Panc1 (cell line): ENCODE results near the gene RSPH1. TPM values are rescaled to one million over a fixed set of nuclear protein-coding genes. Genes with fewer than 3 reads are reported as not detected.

Source experiments
- ATAC-seq: fragments of 200-7000 bp; cut with Tn5 transposase; 2 replicates; pipeline ENCODE4 v1.9.1; 2020; ENCODE audit warnings: mild to moderate bottlenecking, moderate library complexity
- BruUV-seq: library from RNA; stranded (reverse); fragments of 400-500 nt; replicated peaks from 2 replicates; lab custom pipeline; 2021; lab: Mats Ljungman, UMichigan
- CTCF ChIA-PET: fragments of 300-600 bp; sonication (Branson Sonifier 250); formaldehyde crosslinking; loops from one replicate; lab custom pipeline; 2022; ENCODE audit warnings: antibody characterized with exemption; lab: Charles Lee
- POLR2A ChIA-PET: fragments of 300-600 bp; sonication (Branson Sonifier 250); formaldehyde crosslinking; loops from one replicate; lab custom pipeline; 2022; ENCODE audit warnings: antibody characterized with exemption; lab: Charles Lee
- DNase-seq: peaks from one replicate; pipeline ENCODE4 v3.0.0-alpha.2; 2010; ENCODE audit warnings: low read depth, low spot score
- H3K27ac ChIP-seq: 2 replicates; pipeline ENCODE4 v1.5.1; 2011; ENCODE audit warnings: mild to moderate bottlenecking, low read length, inconsistent platforms
- H3K27me3 ChIP-seq: fragments of 200-500 bp; sonication (Bioruptor generic); 2 replicates; pipeline ENCODE4 v1.6.0; 2014; ENCODE audit warnings: low read length, inconsistent platforms; ENCODE audit not compliant: control insufficient read depth, insufficient read depth
- H3K36me3 ChIP-seq: fragments of 200-500 bp; sonication (Bioruptor generic); 2 replicates; pipeline ENCODE4 v1.5.1; 2014; ENCODE audit warnings: inconsistent platforms, mild to moderate bottlenecking, low read length, moderate library complexity; ENCODE audit not compliant: control insufficient read depth, insufficient read depth
- H3K4me1 ChIP-seq: 2 replicates; pipeline ENCODE4 v1.5.1; 2011; ENCODE audit warnings: inconsistent platforms, mild to moderate bottlenecking, low read length, moderate library complexity; ENCODE audit not compliant: control insufficient read depth, insufficient read depth
- H3K4me3 ChIP-seq, 2 experiments: 2 replicates each; pipeline ENCODE4 v1.5.1; 2011 to 2012; ENCODE audit warnings: low read depth in 2 of 2, low read length in 2 of 2, mild to moderate bottlenecking in 2 of 2, inconsistent platforms in 1 of 2, moderate library complexity in 1 of 2
- H3K9me3 ChIP-seq: fragments of 200-500 bp; sonication (Bioruptor generic); 2 replicates; pipeline ENCODE4 v1.5.1; 2014; ENCODE audit warnings: low read depth, mild to moderate bottlenecking, inconsistent platforms, low read length, moderate library complexity; ENCODE audit not compliant: control insufficient read depth, insufficient read depth
- POLR2AphosphoS5 ChIP-seq: IDR thresholded peaks from 2 replicates; pipeline ENCODE4 v1.6.1; 2012; ENCODE audit warnings: mild to moderate bottlenecking, low read depth, low read length, moderate library complexity
- REST ChIP-seq, 2 experiments: IDR thresholded peaks; 2 replicates each; pipeline ENCODE4 v1.6.1; 2011 to 2012; ENCODE audit warnings: low read depth in 2 of 2, control low read depth in 1 of 2, low read length in 1 of 2, mild to moderate bottlenecking in 1 of 2, moderate library complexity in 1 of 2; ENCODE audit not compliant: insufficient read depth in 1 of 2
- SIN3A ChIP-seq: IDR thresholded peaks from 2 replicates; pipeline ENCODE4 v1.6.1; 2012; ENCODE audit warnings: low read depth, mild to moderate bottlenecking, low read length, moderate library complexity, borderline replicate concordance; ENCODE audit not compliant: insufficient read depth
- TCF7L2 ChIP-seq: IDR thresholded peaks from 2 replicates; pipeline ENCODE4 v1.6.1; 2011; ENCODE audit warnings: mild to moderate bottlenecking, low read depth, low read length, inconsistent platforms
- in situ Hi-C: cut with HindIII; loops from 2 replicates; pipeline ENCODE4 v1.10.0; 2016; ENCODE audit warnings: low sequenced_read_pairs, low pct_unique_long_range_greater_than_20kb
- intact Hi-C: fragments of 100-400 bp; cut with micrococcal nuclease; formaldehyde crosslinking; loops from one replicate; pipeline ENCODE4 v1.10.0; 2022; ENCODE audit not compliant: unreplicated experiment
- total RNA-seq: library from RNA; stranded (reverse); gene quantifications from one replicate; pipeline ENCODE4 v1.2.1, GENCODE V29; 2021; ENCODE audit not compliant: unreplicated experiment
- TF ChIP-seq, protein P1 (sequence below): fragments of 450-650 bp; IDR thresholded peaks from 2 replicates; pipeline ENCODE4 v1.5.1; 2017; ENCODE audit warnings: mild to moderate bottlenecking

Gene RSPH1
- total RNA-seq, 1 experiment from 2014 or later, result 0.46 TPM

DNA sequence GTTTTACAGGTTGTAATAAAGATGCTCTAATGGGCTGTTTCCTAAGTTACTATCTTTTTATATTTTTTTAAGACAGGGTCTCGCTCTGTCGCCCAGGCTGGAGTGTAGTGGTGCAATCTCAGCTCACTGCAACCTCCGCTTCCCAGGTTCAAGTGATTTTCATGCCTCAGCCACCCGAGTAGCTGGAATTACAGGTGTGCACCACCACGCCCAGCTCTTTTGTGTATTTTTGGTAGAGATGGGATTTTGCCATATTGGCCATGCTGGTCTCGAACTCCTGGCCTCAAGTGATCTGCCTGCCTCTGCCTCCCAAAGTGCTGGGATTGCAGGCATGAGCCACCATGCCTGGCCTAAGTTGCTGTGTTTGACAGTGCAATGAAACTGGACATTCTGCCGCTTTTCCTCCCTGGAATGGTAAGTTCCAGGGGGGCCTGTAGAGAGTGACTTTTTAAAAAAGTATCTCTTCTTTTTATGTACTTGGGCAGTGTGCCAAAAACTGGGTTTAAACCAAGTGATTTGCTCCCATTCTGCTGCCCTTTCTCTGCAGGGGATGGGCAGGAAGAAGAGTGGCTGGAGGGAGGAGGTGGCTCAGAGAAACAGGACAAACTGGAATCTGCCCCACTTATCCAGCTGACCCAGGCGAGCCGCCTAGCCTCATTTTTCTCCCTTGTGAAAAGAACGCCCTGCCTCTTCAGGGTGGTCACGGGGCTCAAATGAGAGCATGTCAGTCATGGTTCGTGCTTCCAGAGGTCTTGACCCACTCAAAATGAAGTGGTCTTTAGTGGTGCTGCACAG lies 19.9 kb upstream of the RSPH1 start:
- H3K9me3 ChIP-seq, result no peaks in the 10 kb centered on the region
- BruUV-seq, result no TSS peak
- ATAC-seq (no peak), DNase-seq (no peak)
- TF ChIP-seq, protein P1, sequence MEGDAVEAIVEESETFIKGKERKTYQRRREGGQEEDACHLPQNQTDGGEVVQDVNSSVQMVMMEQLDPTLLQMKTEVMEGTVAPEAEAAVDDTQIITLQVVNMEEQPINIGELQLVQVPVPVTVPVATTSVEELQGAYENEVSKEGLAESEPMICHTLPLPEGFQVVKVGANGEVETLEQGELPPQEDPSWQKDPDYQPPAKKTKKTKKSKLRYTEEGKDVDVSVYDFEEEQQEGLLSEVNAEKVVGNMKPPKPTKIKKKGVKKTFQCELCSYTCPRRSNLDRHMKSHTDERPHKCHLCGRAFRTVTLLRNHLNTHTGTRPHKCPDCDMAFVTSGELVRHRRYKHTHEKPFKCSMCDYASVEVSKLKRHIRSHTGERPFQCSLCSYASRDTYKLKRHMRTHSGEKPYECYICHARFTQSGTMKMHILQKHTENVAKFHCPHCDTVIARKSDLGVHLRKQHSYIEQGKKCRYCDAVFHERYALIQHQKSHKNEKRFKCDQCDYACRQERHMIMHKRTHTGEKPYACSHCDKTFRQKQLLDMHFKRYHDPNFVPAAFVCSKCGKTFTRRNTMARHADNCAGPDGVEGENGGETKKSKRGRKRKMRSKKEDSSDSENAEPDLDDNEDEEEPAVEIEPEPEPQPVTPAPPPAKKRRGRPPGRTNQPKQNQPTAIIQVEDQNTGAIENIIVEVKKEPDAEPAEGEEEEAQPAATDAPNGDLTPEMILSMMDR, result no peak
- TF ChIP-seq REST (IDR thresholded peaks at IDR 0.05; ENCODE audit: insufficient read depth in 1 of 2, low read depth in 2 of 2, low read length in 1 of 2) (no peak), SIN3A (no peak), POLR2AphosphoS5 (no peak), TCF7L2 (no peak)
- CTCF ChIA-PET, result no interaction called here
- no peak overlapping the region for H3K4me3 ChIP-seq
- no peaks in the 10 kb centered on the region for H3K27me3 ChIP-seq
- POLR2A ChIA-PET, result no interaction called here
- intact Hi-C loops (no loop called here), in situ Hi-C loops (no loop called here)
- H3K36me3 ChIP-seq, result no peaks in the 10 kb centered on the region
- peaks cover 14% of the 10 kb centered on the region for H3K4me1 ChIP-seq
- H3K27ac ChIP-seq, result no peak overlapping the region

DNA sequence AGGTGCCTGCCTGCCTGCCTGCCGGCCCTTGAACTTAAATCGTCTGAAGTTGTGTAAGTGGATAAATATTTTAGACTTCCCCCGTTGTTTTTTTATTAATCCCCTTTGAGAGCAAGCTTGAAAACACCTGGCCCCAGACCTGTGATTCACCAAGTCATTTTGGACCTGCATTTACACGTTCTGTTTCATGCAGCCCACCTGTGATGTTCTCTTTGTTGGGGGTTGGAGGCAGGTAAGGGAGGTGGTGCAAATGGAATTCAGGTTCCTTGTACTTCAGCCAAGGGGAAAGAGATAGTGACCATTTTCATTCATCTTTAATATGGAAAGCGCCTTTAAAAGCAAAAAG lies 18.8 kb upstream of the RSPH1 start:
- POLR2A ChIA-PET, result no interaction called here
- Histone ChIP-seq H3K36me3 (no peaks in the 10 kb centered on the region), H3K4me1 (peaks cover 14% of the 10 kb centered on the region), H3K27me3 (no peaks in the 10 kb centered on the region), H3K9me3 (no peaks in the 10 kb centered on the region), H3K4me3 (peak overlapping the region; percentile 51 to 64), H3K27ac (0 out of 2 replicates have a peak overlapping the region, but pooled peaks have one; percentile 39)
- in situ Hi-C loops (no loop called here), intact Hi-C loops (no loop called here)
- ATAC-seq (no peak), DNase-seq (no peak)
- no TSS peak for BruUV-seq
- TF ChIP-seq SIN3A, result no peak
- TF ChIP-seq TCF7L2, result no peak
- no peak for TF ChIP-seq REST (IDR thresholded peaks at IDR 0.05; ENCODE audit: insufficient read depth in 1 of 2, low read depth in 2 of 2, low read length in 1 of 2)
- TF ChIP-seq POLR2AphosphoS5, result no peak
- TF ChIP-seq, protein P1, result no peak
- CTCF ChIA-PET, result no interaction called here
